ENCODE results near the gene SCIN. TPM values are rescaled to one million over a fixed set of nuclear protein-coding genes. Genes with fewer than 3 reads are reported as not detected.
"Not testable (repeated sequence)": the region's sequence is repeated elsewhere in the genome, so short reads cannot be mapped to it uniquely, and the experiment has no call there.

Gene SCIN
- polyA plus RNA-seq (0.05 TPM in 1 of 3 replicates, not detected in the others), polyA minus RNA-seq (not detected in 3 replicates)
- 0.54 TPM for polyA plus RNA-seq (2011; ENCODE audit: low read depth)
- polyA plus RNA-seq (2011; cell fraction: cytosol; rRNA removed): 0.02 and 0.05 TPM in 2 replicates
- 0.03 and 0.05 TPM in 2 replicates for polyA plus RNA-seq (2011; cell fraction: nucleus; rRNA removed)
- polyA plus RNA-seq (2012; ENCODE audit: low replicate concordance): 0.31 TPM in 1 of 2 replicates, not detected in the other
- not detected for polyA minus RNA-seq (2011; cell fraction: cytosol; rRNA and poly(A)+ RNA removed)
- 0.31 TPM in 1 of 2 replicates, not detected in the other for polyA minus RNA-seq (2011; cell fraction: nucleus; rRNA and poly(A)+ RNA removed)

DNA sequence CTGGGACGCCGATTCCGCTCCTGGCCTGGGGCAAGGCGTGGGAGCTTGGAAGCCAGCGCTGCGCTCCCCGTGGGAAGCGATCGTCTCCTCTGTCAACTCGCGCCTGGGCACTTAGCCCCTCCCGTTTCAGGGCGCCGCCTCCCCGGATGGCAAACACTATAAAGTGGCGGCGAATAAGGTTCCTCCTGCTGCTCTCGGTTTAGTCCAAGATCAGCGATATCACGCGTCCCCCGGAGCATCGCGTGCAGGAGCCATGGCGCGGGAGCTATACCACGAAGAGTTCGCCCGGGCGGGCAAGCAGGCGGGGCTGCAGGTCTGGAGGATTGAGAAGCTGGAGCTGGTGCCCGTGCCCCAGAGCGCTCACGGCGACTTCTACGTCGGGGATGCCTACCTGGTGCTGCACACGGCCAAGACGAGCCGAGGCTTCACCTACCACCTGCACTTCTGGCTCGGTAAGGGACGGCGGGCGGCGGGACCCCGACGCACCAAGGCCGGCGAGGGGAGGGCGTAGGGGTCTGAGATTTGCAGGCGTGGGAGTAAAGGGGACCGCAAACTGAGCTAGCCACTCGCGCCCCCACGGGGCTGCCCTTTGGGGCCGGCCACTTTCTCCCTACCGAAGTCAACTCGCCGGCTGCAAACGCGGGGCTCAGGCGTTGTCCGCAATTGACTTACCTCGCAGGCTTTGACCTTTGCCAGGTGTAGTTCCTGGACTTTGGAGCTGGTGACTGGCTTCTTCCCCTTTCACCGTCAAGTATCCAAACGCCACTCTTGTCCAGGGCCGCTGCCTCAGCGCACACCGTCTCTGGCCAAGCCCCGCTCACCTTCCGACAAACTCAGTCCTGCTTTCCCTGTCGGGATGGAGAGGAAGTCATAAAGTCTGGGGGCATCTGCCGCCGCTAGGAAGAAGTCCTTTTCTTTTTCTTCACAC is at the start of gene SCIN:
Gene SCIN (plus strand): TSS at position 187 of the 928 bp plus-strand sequence. CDS start 67 bp downstream, at position 254.
- Histone ChIP-seq H3K36me3 (ENCODE audit: control insufficient read depth in 2 of 2, extremely low read depth in 1 of 2, insufficient read depth in 2 of 2, low read length in 2 of 2) (no peaks in the 10 kb centered on the region), H3K9me1 (ENCODE audit: control insufficient read depth, extremely low read depth, insufficient read depth, low read length) (no peaks in the 10 kb centered on the region), H3K9ac (ENCODE audit: control insufficient read depth, extremely low read depth, insufficient read depth, low read length) (no peak within 1 kb of the TSS), H2AFZ (ENCODE audit: control insufficient read depth, low read length) (peak within 1 kb of the TSS; percentile 78), H3K4me1 (ENCODE audit: control insufficient read depth, extremely low read depth, insufficient read depth, low read length) (peaks cover 14% of the 10 kb centered on the region), H3K4me2 (ENCODE audit: control insufficient read depth, extremely low read depth, insufficient read depth, low read depth, low read length) (peak within 1 kb of the TSS; percentile 82), H3K27me3 (ENCODE audit: control insufficient read depth, extremely low read depth, insufficient read depth, low read length) (peaks cover 11% of the 10 kb centered on the region), H3K27ac (ENCODE audit: control insufficient read depth, insufficient read depth, low read length) (no peak within 1 kb of the TSS), H3K4me3 (ENCODE audit: control insufficient read depth in 2 of 3, extremely low read depth in 1 of 3, insufficient read depth in 2 of 3, low read depth in 1 of 3, low read length in 3 of 3) (peak within 1 kb of the TSS; percentile 35 to 68 (median 60)), H4K20me1 (ENCODE audit: control insufficient read depth, extremely low read depth, insufficient read depth, low read length) (no peaks in the 10 kb centered on the region), H3K9me3 (ENCODE audit: control insufficient read depth, low read depth, low read length) (no peaks in the 10 kb centered on the region), H3K79me2 (ENCODE audit: control insufficient read depth, insufficient read depth, low read length) (no peaks in the 10 kb centered on the region)
- dilution Hi-C loops (cut with MboI; ENCODE audit: extremely low pct_ligation_motif_present, low sequenced_read_pairs): no loop called here
- TF ChIP-seq CTCF (optimal IDR thresholded peaks at IDR 0.05 in 1 of 3, IDR thresholded peaks at IDR 0.05 in 1 of 3, conservative IDR thresholded peaks at IDR 0.05 in 1 of 3; ENCODE audit: extremely low read depth in 1 of 3, insufficient read depth in 2 of 3, low read length in 3 of 3) (no peak), EZH2 (IDR thresholded peaks at IDR 0.05; ENCODE audit: low read length) (peak; percentile 36)
- FAIRE-seq (no peak), DNase-seq (ENCODE audit: low read depth, low spot score) (no peak)

DNA sequence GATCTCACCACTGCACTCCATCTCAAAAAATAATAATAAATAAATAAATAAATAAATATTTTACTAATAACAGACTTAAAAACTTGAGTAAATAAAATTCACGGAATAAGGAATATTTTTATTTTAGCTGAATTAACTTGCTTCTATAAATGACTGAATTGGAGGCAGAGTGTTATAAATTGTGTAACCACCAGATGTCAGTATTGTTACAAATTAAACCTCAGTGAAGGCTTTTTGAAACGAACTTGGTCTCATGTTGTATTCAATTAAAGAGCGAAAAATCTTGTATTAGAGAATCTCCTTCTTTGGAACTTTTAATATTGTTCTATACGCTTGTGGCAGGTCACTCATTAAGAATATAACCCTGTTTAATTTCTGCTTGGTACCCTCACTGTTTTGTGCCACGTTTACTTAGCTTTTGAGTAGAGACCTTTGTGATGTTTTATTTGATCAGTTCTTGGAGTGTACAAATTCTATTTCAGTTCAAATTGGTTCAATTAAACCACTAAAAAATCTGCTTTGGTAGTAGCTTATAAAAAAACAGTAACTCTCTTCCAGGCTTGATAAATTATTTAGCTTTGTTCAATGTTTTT is 45.6 kb upstream of the SCIN start:
- Histone ChIP-seq H3K9me3 (ENCODE audit: control insufficient read depth, low read depth, low read length) (no peaks in the 10 kb centered on the region), H3K9me1 (ENCODE audit: control insufficient read depth, extremely low read depth, insufficient read depth, low read length) (no peaks in the 10 kb centered on the region), H3K4me1 (ENCODE audit: control insufficient read depth, extremely low read depth, insufficient read depth, low read length) (no peaks in the 10 kb centered on the region), H4K20me1 (ENCODE audit: control insufficient read depth, extremely low read depth, insufficient read depth, low read length) (no peaks in the 10 kb centered on the region), H3K4me2 (ENCODE audit: control insufficient read depth, extremely low read depth, insufficient read depth, low read depth, low read length) (no peak overlapping the region), H3K27ac (ENCODE audit: control insufficient read depth, insufficient read depth, low read length) (no peak overlapping the region), H3K27me3 (ENCODE audit: control insufficient read depth, extremely low read depth, insufficient read depth, low read length) (peaks cover 2% of the 10 kb centered on the region), H3K9ac (ENCODE audit: control insufficient read depth, extremely low read depth, insufficient read depth, low read length) (no peak overlapping the region), H3K36me3 (ENCODE audit: control insufficient read depth in 2 of 2, extremely low read depth in 1 of 2, insufficient read depth in 2 of 2, low read length in 2 of 2) (no peaks in the 10 kb centered on the region), H3K79me2 (ENCODE audit: control insufficient read depth, insufficient read depth, low read length) (no peaks in the 10 kb centered on the region), H2AFZ (ENCODE audit: control insufficient read depth, low read length) (no peak overlapping the region), H3K4me3 (ENCODE audit: control insufficient read depth in 2 of 3, extremely low read depth in 1 of 3, insufficient read depth in 2 of 3, low read depth in 1 of 3, low read length in 3 of 3) (no peak overlapping the region)
- dilution Hi-C loops (cut with MboI; ENCODE audit: extremely low pct_ligation_motif_present, low sequenced_read_pairs): no loop called here
- FAIRE-seq (no peak), DNase-seq (ENCODE audit: low read depth, low spot score) (no peak)
- no peak for TF ChIP-seq EZH2 (IDR thresholded peaks at IDR 0.05; ENCODE audit: low read length)
- TF ChIP-seq CTCF (optimal IDR thresholded peaks at IDR 0.05 in 1 of 3, IDR thresholded peaks at IDR 0.05 in 1 of 3, conservative IDR thresholded peaks at IDR 0.05 in 1 of 3; ENCODE audit: extremely low read depth in 1 of 3, insufficient read depth in 2 of 3, low read length in 3 of 3): peak in 1 of 3 experiments; percentile 30

- H4K20me1 ChIP-seq (ENCODE audit: control insufficient read depth, extremely low read depth, insufficient read depth, low read length); H3K4me2 ChIP-seq (ENCODE audit: control insufficient read depth, extremely low read depth, insufficient read depth, low read depth, low read length); H3K4me1 ChIP-seq (ENCODE audit: control insufficient read depth, extremely low read depth, insufficient read depth, low read length); H3K27me3 ChIP-seq (ENCODE audit: control insufficient read depth, extremely low read depth, insufficient read depth, low read length); H3K9me3 ChIP-seq (ENCODE audit: control insufficient read depth, low read depth, low read length); H3K79me2 ChIP-seq (ENCODE audit: control insufficient read depth, insufficient read depth, low read length); H3K9ac ChIP-seq (ENCODE audit: control insufficient read depth, extremely low read depth, insufficient read depth, low read length); H3K9me1 ChIP-seq (ENCODE audit: control insufficient read depth, extremely low read depth, insufficient read depth, low read length); H3K36me3 ChIP-seq (ENCODE audit: control insufficient read depth in 2 of 2, extremely low read depth in 1 of 2, insufficient read depth in 2 of 2, low read length in 2 of 2); DNase-seq (ENCODE audit: low read depth, low spot score); dilution Hi-C loops (cut with MboI; ENCODE audit: extremely low pct_ligation_motif_present, low sequenced_read_pairs); H2AFZ ChIP-seq (ENCODE audit: control insufficient read depth, low read length); H3K27ac ChIP-seq (ENCODE audit: control insufficient read depth, insufficient read depth, low read length); H3K4me3 ChIP-seq (ENCODE audit: control insufficient read depth in 2 of 3, extremely low read depth in 1 of 3, insufficient read depth in 2 of 3, low read depth in 1 of 3, low read length in 3 of 3); FAIRE-seq: not testable (repeated sequence)
These were observed 43.8 kb upstream of the SCIN start for GRCh38 chr7:12526693-12527092.
